Stimulated activated memory B cell treated with anti-CD40 and anti-IgM and Interleukin-4, amounts not matched to agents 10 μg/mL and 1 μg/mL and 100 μg/mL, for 72 hours (primary cell): ENCODE results near the gene MSN.

Experiments used
- ATAC-seq: fragments of 150-1000 bp; cut with Tn5 transposase; 2 replicates; pipeline ENCODE4 v1.10.0; 2021
- H3K27ac Mint-ChIP-seq: one replicate; pipeline ENCODE4 v1.8.0; 2022; ENCODE audit warnings: mild to moderate bottlenecking, mixed read lengths
- H3K27me3 Mint-ChIP-seq: one replicate; pipeline ENCODE4 v1.8.0; 2022; ENCODE audit warnings: mixed read lengths
- H3K36me3 Mint-ChIP-seq: one replicate; pipeline ENCODE4 v1.8.0; 2022; ENCODE audit warnings: mixed read lengths
- H3K4me1 Mint-ChIP-seq: one replicate; pipeline ENCODE4 v1.8.0; 2022; ENCODE audit warnings: mixed read lengths
- H3K4me3 Mint-ChIP-seq: one replicate; pipeline ENCODE4 v1.8.0; 2022; ENCODE audit warnings: mild to moderate bottlenecking, moderate library complexity, mixed read lengths
- H3K9me3 Mint-ChIP-seq: one replicate; pipeline ENCODE4 v1.8.0; 2022; ENCODE audit warnings: mixed read lengths

Gene MSN

DNA sequence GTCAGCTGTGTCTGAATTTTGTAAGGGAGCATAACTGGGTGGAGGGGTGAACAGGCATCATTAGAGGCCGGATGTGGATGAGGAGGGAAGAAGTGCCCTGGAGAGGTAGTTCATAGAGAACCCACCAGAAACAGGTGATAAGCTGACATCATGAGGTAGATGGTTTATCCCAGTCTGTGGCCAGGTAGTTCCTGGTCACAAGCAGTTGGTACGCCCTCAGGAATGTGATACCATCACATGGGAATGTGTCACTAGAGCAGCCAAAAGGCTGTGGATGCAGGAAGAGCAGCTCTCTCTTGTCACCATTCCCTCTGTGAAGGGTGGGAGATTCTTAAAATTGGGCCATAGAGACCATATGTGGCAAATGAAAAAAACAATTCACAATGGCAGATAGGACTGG lies 21.9 kb downstream of the MSN start:
- peak overlapping the region; percentile 46 for H3K4me3 Mint-ChIP-seq
- H3K9me3 Mint-ChIP-seq: no peaks in the 10 kb centered on the region
- peak overlapping the region; percentile 84 for H3K27ac Mint-ChIP-seq
- no peaks in the 10 kb centered on the region for H3K27me3 Mint-ChIP-seq
- peaks cover 29% of the 10 kb centered on the region for H3K36me3 Mint-ChIP-seq
- peaks cover 84% of the 10 kb centered on the region for H3K4me1 Mint-ChIP-seq
- ATAC-seq: no peak

DNA sequence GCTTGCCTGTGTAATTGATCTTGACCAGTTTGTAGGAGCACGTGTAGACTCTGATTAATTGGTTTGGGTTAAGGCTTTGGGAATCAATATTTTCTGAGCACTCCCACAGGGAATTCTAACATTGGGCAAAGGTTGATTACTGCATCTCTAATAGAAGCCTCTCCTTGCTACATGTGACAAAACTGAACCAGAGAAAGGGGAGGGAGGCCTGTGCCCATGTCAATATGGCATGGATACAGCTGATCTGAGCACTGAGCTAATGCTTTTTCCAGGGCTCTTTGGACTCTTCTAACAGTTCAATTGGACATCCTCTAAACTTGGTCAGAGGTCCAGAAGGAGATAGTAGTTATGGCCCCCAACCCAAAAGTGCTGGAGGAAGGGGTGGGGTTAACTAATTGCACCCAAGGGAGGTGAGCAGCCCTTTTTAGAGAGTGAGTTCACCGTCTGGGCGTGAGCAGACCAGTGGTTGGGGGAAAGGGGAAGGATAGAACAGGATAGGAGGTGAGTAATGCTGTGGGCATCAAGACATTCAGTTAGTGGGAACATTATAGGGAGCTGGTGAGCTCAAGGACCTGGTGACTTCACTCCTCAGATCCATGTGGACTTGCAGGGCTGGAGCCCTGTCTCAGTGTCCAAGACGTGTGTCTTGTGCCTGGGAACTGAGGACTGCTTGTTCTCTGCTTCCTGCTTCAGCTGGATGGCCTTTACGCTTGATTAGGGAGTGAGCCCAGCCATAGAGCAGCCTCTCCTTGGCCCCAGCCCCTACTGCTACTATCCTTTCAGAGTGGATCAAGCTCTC lies 22.8 kb downstream of the MSN start:
- no peak for ATAC-seq

DNA sequence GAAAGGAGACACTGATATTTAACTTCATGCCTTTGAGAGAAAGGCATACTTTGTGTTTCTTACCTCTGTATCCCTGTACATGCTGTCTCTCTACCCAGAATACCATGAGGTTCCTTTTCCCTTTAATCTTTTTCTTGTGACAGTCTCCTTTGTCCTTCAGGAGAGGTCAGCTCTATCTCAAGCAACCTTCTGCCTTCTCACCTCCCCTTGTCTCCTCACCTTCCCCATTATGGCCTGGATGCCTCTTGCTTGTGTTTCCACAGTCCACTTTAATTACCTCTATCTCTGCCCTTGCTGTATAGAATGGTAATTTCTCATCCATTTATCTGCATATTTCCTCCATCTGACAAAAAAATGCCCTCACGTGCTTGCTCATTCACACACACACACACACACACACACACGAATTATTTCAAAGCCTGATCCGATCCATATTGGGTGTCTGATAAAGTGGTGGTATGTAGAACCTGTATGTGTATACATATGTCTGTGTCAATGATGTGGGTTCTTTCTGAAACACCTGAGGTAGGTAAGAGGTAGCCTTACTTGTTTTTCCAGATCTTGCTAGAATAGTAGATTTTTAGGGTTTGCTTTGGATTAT lies 28.5 kb downstream of the MSN start:
- Mint-ChIP-seq H3K9me3 (no peaks in the 10 kb centered on the region), H3K36me3 (peaks cover 6% of the 10 kb centered on the region), H3K4me3 (peak overlapping the region; percentile 45), H3K27me3 (no peaks in the 10 kb centered on the region), H3K27ac (peak overlapping the region; percentile 74), H3K4me1 (peaks cover 91% of the 10 kb centered on the region)
- no peak for ATAC-seq

More for the DNA sequence above, 22.8 kb downstream of the MSN start:
- Mint-ChIP-seq H3K4me1 (peaks cover 87% of the 10 kb centered on the region), H3K27me3 (no peaks in the 10 kb centered on the region), H3K36me3 (peaks cover 29% of the 10 kb centered on the region), H3K4me3 (peak overlapping the region; percentile 41), H3K27ac (peak overlapping the region; percentile 84), H3K9me3 (no peaks in the 10 kb centered on the region)

DNA sequence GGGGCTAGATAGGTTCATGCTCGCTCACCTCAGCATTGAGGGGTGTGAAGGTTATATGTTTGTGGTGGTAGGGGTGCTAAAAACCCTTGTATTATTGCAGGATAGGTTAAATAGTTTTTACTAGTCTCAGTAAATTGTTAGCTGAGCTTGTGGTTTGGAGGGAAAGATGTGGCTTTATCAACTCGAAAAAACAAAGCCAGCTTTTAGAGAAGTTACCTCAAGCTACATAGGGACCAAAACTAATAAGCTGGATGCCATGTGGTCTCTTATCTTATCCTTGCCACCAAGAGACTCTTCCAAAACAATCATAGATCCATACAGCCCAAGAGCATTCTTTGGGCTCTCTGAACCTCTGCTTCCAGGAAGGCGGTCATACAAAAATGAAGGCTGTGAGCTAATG lies 29.2 kb downstream of the MSN start:
- ATAC-seq: no peak
- Mint-ChIP-seq H3K27me3 (no peaks in the 10 kb centered on the region), H3K9me3 (no peaks in the 10 kb centered on the region), H3K27ac (peak overlapping the region; percentile 74), H3K4me3 (peak overlapping the region; percentile 15), H3K36me3 (peaks cover 6% of the 10 kb centered on the region), H3K4me1 (peaks cover 91% of the 10 kb centered on the region)

DNA sequence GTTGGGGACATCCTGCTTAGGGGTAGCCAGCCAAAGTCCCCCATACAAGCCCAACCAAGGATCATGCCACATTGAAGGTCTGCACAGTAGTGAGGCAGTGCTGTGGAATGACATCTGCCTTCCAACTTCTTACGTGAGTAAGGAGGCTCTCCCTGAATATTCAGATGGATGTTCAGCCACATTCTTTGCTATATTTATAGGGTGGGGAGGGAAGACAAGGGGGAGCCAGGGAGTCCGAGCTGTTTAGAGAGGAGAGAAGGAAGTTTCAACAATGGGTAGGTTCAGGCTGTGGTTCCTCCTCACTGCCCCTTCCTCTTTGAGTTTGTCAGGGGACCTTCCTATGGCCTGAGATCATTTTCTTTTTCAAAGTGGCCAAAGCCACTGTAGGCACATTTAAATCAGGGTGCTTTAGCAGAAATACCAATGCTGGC lies 29.8 kb downstream of the MSN start:
- Mint-ChIP-seq H3K27ac (peak overlapping the region; percentile 74), H3K36me3 (peaks cover 1% of the 10 kb centered on the region), H3K27me3 (no peaks in the 10 kb centered on the region), H3K4me1 (peaks cover 85% of the 10 kb centered on the region), H3K9me3 (no peaks in the 10 kb centered on the region), H3K4me3 (peak overlapping the region; percentile 68)
- no peak for ATAC-seq

DNA sequence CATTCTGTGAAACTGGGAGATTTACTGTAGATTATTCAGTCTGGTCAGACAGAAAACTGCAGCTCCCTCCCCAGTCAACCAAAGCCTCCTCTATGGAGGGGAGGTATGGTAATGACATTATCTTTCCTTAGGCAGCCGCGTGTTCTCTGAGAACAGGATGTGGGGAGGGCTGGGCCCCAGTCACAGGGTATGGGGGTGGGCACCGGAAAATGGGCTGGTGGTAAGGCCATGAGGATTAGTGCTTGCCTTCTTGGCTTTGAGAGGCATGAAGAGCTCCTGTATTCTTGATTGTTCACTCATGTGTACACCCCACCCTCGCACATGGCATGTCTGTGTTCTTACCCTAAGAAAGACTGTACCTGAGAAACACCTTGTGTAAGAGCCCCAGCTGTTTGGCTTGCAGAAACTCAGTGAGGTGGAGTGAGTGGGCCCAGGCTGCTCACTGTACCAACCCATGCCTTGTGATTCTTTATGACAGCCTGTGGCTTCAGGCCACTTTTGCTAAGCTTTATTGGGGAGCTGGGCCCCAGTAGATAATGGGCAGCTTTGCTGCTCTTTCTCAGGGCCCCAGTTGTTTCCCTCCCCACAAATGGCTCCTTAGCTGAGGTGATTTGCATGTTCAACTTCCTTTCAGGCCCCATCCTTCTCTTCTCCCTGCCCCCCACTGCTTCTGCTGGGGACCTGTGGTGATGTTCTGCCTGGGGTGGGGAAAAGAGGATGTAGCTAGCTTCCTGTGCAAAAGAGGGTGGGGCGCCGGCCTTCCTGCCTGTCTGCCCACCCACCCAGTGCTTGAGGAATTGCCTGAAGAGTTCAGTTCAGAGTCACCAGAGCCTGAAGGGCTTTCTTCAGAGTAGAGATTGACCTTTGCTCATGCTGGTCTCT lies 30.7 kb downstream of the MSN start:
- no peaks in the 10 kb centered on the region for H3K9me3 Mint-ChIP-seq
- H3K27me3 Mint-ChIP-seq: no peaks in the 10 kb centered on the region
- H3K4me1 Mint-ChIP-seq: peaks cover 86% of the 10 kb centered on the region
- peak overlapping the region; percentile 41 for H3K4me3 Mint-ChIP-seq
- peak; percentile 83 for ATAC-seq
- H3K36me3 Mint-ChIP-seq: peaks cover 6% of the 10 kb centered on the region
- H3K27ac Mint-ChIP-seq: peak overlapping the region; percentile 74

DNA sequence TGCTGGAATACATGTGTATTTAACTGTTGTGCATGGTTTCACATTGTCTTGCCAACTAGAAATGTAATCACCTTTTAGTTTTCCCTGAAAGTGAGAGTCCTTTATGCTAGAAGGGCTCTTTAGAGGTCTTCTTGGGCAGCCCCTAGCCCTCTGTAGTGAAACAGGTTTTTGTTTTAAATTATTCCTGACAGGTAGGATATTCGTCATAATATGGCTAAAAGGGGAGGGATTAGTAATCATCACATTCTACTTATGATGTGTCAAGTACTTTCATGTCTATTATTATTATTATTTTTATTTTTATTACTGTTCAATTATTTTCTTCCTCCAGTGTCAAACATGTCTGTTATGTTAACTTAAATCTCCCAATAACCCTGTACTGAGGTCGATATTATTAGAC lies 35.5 kb downstream of the MSN start:
- Mint-ChIP-seq H3K27ac (peak overlapping the region; percentile 61), H3K4me1 (peaks cover 75% of the 10 kb centered on the region), H3K36me3 (peaks cover 14% of the 10 kb centered on the region), H3K4me3 (no peak overlapping the region), H3K9me3 (no peaks in the 10 kb centered on the region), H3K27me3 (no peaks in the 10 kb centered on the region)
- ATAC-seq: no peak

DNA sequence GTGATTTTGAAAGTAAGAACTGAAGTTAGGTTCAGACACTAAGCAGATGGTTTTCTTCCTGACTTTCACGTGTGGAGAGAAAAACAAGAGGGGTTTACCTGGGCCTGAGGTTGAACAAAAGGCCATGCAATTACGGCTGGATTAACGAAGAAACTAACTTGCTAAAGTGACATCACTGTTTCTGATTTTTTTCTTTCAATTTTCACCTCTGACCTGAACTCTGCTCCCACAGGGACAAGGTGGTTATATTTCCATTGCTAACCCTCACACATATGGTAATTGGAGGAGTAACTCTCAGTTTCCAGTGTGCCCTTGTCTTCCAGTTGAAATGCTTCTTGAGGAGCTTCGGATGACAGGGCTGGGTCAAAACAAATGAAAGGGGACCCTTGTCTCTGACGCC lies 38.0 kb downstream of the MSN start:
- Mint-ChIP-seq H3K4me1 (peaks cover 60% of the 10 kb centered on the region), H3K4me3 (peak overlapping the region; percentile 10), H3K9me3 (no peaks in the 10 kb centered on the region), H3K27me3 (no peaks in the 10 kb centered on the region), H3K36me3 (peaks cover 21% of the 10 kb centered on the region), H3K27ac (peak overlapping the region; percentile 88)
- no peak for ATAC-seq

DNA sequence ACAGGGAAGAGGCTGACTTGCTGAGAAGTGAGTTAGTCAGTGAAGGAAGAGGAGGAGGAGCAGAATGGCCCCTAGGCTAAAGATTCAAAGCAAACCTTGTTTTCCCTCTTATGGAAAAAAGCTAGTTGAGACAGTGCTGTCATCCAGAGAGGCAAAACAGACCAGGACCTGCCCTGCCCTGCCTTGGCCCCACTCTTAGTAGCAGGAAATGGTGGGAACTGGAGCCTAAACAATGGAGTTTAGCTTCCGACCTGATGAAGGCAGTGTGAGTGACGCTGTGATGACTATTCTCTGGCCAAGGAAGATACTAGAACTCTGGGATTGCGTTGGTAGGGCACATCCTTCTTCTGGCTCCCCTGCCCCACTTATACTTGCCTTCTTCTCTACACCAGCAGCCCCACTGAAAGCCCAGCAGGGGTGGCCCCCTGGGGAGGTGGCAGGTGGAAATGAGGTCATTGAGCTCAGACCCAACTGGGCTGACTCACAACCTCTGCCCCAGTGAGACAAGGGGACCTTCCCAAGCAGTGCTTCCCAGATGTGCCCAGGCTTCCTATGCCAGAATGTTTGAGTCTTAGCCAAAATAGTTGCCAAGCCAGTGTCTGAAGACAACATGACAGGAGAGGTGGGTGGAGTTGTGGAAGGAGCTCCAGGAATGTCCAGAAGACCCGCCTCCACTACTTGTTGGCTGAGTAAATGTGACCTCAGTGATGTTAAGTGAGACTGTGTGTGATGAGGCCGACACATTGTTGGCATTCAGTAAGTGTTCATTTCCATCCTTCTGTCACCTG lies 38.8 kb downstream of the MSN start:
- Mint-ChIP-seq H3K36me3 (peaks cover 21% of the 10 kb centered on the region), H3K4me3 (peak overlapping the region; percentile 26), H3K9me3 (no peaks in the 10 kb centered on the region), H3K27me3 (no peaks in the 10 kb centered on the region), H3K27ac (peak overlapping the region; percentile 88), H3K4me1 (peaks cover 52% of the 10 kb centered on the region)
- ATAC-seq: peak; percentile 85

DNA sequence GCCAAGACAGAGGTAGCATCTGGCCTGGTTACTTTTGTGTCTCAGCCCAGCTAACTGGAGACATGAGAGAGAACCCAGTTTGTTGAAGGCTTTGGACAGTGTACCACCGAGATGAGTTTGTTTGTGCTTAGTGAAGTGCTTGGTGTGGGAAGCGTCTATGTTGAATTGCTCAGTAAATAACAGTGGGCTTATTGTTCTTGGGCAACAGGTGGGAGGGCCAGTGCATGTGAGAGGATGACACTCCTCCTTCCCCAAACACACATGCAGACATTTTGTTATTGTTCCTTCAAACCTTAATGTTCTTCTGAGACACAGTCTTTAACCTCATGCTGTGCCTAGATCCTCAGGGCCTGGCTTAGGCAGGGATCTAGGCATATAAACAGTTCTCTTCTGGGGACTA lies 39.7 kb downstream of the MSN start:
- Mint-ChIP-seq H3K4me1 (peaks cover 54% of the 10 kb centered on the region), H3K27ac (peak overlapping the region; percentile 88)
- no peak for ATAC-seq

DNA sequence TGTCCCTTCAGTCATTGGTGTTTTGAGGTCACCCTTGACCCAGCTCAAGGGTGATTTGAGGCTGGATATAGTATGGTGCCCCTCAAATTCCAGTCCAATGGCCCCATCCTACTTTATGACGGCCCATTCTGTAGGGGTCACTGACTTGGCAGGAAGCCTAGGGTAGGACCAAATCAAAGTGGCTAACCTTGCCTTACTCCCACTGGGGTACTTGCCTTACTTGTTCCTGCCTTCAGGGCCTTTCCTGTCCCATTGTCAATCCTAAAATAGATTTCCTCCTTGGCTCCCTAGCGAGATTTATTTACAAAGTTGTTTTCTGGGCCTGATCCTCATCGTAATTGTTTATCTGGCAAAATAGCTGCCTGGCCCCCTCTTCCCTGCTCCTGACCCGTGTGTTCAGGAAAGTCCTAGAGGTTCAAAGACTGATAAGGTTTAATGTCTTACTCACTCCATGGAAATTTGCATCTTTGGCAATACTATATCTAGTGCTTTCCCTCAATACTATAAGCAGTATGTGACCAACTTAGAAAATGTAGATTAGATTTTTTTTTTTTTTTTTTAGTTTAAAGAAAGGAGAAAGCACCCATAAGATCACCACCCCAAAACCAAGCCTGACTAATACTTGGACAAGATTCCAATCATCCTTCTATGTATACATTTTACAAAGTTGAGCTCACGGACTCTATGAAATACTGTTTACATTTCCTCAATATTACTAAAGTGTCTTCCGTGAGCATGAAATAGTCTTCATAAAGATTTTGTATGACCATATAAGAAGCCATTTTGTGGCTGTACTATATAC lies 44.8 kb downstream of the MSN start:
- ATAC-seq: no peak
- H3K27me3 Mint-ChIP-seq: no peaks in the 10 kb centered on the region
- no peaks in the 10 kb centered on the region for H3K9me3 Mint-ChIP-seq
- peaks cover 13% of the 10 kb centered on the region for H3K36me3 Mint-ChIP-seq
- peaks cover 39% of the 10 kb centered on the region for H3K4me1 Mint-ChIP-seq
- H3K27ac Mint-ChIP-seq: no peak overlapping the region
- no peak overlapping the region for H3K4me3 Mint-ChIP-seq

More for the DNA sequence above, 39.7 kb downstream of the MSN start:
- Mint-ChIP-seq H3K9me3 (no peaks in the 10 kb centered on the region), H3K4me3 (no peak overlapping the region), H3K36me3 (peaks cover 21% of the 10 kb centered on the region), H3K27me3 (no peaks in the 10 kb centered on the region)

DNA sequence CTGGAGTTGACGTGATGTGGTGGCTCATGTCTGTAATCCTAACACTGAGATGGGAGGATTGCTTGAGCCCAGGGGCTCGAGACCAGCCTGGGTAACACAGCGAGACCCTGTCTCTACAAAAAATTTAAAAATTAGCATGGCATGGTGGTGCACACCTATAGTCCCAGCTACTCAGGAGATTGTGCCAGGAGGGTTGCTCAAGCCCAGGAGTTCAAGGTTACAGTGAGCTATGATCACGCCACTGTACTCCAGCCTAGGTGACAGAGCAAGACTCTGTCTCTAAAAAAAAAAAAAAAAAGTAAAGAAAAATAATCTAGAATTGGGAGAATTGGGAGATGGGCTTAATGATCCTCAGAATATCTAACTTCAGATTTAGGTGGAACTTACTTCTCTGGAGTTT lies 51.1 kb downstream of the MSN start:
- Mint-ChIP-seq H3K36me3 (peaks cover 34% of the 10 kb centered on the region), H3K4me3 (no peak overlapping the region), H3K4me1 (peaks cover 50% of the 10 kb centered on the region), H3K27me3 (no peaks in the 10 kb centered on the region), H3K27ac (no peak overlapping the region), H3K9me3 (no peaks in the 10 kb centered on the region)
- ATAC-seq: no peak

DNA sequence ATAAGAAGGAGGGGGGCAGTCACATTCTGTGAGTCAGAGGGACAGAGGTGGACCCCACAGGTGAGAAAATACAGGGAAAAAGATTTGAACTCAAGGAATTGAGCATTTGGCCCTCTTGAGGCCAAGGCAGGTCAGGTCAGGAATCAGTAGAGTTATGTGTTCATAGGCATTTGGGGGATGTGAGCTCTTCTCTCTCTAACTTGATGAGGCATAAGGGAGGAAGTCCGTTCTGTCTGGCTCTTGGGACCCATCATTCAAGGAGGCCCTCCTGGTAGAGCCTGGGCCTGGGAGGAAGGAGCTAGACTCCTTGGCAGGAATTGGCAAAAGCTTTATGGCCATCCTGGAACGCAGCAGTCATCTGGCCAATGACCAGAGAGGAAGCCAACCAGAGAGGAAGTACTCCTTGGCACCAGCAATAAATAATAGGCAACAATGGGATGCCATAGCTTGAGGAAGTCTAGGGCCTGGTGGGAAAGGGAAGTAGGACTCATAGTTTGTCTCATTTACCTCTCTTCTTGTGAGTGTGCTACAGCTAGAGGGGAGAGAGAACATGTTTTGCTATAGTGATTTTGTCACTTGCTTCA lies 53.0 kb downstream of the MSN start:
- Mint-ChIP-seq H3K27me3 (no peaks in the 10 kb centered on the region), H3K36me3 (peaks cover 40% of the 10 kb centered on the region), H3K4me3 (no peak overlapping the region), H3K9me3 (no peaks in the 10 kb centered on the region), H3K27ac (peak overlapping the region; percentile 65), H3K4me1 (peaks cover 58% of the 10 kb centered on the region)
- no peak for ATAC-seq

DNA sequence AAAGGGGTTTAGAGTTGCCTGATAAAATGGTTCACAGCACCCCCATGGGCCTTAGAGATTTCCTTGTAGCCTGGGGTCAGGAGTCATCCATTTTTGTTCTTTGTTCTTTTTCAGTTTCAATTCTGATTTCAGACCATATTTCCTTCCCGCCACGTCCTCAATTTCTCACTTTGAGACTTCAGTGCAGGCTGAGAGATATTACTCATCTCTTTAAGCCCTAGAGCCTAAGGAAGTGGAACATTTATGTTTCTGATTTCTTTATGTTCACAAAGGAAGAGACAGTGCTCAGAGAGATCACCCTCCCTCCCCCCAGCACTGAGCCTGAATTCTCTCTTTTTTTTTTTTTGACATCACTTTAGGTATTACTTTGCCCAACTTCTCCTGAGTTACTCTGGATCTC lies 56.3 kb downstream of the MSN start:
- no peaks in the 10 kb centered on the region for H3K27me3 Mint-ChIP-seq
- peak overlapping the region; percentile 66 for H3K27ac Mint-ChIP-seq
- peak; percentile 87 for ATAC-seq
- H3K9me3 Mint-ChIP-seq: no peaks in the 10 kb centered on the region
- peaks cover 61% of the 10 kb centered on the region for H3K4me1 Mint-ChIP-seq
- peak overlapping the region; percentile 21 for H3K4me3 Mint-ChIP-seq
- peaks cover 53% of the 10 kb centered on the region for H3K36me3 Mint-ChIP-seq
